ENCODE data around the gene P3H1.
"Not testable (repeated sequence)": the region's sequence is repeated elsewhere in the genome, so short reads cannot be mapped to it uniquely, and the experiment has no call there.

Gene P3H1

DNA sequence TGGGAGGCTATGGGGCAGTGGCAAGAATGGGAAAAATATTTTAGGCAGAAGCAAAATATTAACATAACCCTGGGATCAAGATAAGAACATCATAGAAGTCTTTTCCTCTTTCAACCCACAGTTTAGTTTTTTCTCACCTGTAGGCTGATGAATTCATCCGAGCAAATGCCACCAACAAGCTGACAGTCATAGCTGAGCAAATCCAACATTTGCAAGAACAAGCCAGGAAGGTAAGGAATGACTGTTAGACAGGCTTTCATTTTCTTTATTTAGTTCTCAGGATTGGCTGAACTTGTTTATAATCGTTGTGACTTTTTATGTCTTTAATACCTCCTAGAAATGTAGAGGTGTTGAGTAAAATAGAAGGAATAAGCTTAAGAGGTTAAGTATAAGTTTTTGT, 6.6 kb upstream of the P3H1 start:
- DNase-seq (ENCODE audit: low read depth) = no peak

- DNase-seq (ENCODE audit: low read depth) = no peak
These were observed 3.0 kb upstream of the P3H1 start for GRCh38 chr1:42769811-42770210.

GRCh38 chr1:42768172-42768571, 1.3 kb upstream of the P3H1 start:
- DNase-seq (ENCODE audit: low read depth) = no peak

DNA sequence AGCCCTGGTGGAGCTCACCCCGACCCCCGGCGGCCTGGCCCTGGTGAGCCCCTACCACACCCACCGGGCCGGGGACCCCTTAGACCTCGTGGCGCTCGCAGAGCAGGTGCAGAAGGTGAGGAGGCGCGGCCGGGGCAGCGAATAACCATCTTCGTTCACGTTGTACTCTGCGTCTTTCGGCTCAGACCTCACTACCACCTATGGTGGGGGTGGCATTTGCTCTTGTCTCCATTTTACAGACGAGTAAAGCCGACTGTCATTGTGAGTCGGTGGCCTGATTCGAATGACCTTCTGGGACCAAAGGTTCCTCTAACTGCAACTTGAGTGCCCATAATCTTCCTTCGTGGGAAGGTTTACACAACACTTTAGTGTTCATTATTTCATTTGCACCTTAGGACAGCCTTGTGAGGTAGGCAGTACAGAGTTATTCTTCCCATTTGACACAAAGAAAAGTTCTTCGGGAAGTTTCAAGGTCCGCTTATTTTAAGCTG, 727 bp upstream of the P3H1 start:
- DNase-seq (ENCODE audit: low read depth) = no peak

DNA sequence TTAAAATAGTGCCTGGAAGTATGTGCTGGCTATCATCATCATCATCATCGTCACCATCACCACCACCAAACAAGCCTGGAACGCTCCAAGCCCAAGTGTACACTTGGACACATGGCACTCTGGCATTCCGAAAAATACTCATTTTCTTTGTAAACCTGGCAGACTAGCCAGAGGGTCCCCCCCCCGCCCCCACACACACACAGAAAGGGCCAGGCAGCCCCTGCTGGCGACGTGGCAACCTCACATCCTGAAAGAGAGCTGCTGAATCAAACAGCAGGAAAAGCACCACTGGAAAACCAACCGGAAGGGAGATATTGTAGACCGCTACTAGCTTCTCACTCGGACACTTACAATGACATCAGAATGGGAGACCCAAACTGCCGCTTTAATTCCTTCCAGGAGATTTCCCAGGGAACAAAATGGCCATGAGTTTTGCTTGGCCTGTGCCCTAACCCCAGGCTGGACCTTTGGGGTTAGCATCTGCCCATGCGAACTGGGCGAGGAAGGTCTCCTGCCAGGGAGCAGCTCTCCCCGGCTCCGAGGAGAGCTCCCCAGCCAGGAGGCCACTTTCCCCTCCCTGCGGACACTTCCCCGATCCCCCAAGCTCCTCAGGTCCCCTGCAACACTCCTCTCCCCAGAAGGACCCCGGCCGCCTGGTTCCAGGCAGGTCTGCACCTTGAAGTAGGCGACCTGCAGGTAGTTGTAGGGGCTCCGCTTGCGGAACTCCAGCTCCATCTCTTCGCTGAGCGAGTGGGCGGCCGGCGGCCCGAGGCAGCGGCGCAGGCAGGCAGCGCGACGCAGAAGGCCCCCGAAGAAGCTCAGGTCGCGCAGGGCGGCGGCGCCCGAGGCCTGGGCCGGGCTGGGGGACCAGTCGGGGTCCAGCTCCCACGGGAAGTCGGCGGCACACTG, 742 bp downstream of the P3H1 start:
- DNase-seq (ENCODE audit: low read depth) = peak; percentile 64

GRCh38 chr1:42765269-42765668, 1.6 kb downstream of the P3H1 start:
- no peak for DNase-seq (ENCODE audit: low read depth)

- DNase-seq (ENCODE audit: low read depth) = no peak
These were observed 4.6 kb downstream of the P3H1 start for GRCh38 chr1:42762269-42762668.

DNA sequence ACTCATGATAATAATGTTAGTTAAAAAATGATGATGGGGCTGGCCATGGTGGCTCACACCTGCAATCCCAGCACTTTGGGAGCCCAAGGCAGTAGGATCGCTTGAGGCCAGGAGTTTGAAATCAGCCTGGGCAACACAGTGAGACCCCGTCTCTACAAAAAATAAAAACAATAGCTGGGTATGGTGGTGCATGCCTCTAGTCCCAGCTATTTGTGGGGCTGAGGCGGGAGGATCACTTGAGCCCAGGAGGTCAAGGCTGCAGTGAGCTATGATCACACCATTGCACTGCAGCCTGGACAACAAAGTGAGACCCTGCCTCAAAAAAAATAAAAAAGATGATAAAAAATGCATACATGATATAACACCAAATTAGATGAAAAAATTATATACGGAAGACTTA, 5.3 kb downstream of the P3H1 start:
- no peak for DNase-seq (ENCODE audit: low read depth)

GRCh38 chr1:42759114-42759513, 7.7 kb downstream of the P3H1 start:
- no peak for DNase-seq (ENCODE audit: low read depth)

- no peak for DNase-seq (ENCODE audit: low read depth)
These were observed 8.2 kb downstream of the P3H1 start for GRCh38 chr1:42758641-42759040.

DNA sequence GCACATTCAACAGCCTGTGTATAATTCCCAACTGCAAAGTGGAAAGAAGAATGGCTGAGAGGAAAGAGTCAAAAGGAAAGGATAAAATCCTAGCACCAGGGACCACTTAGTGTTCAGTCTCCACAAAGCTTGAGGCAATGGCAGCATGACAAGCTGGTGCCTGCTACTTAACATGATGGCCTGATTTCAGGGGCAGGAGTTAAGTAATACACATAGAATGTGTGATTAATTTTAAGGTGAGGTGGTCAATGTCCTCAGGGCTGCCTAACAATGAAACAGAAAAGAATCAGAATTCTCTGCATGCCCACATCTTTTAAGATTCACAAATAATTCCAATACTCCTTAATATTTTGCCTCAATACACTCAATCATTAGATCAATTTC, 8.9 kb downstream of the P3H1 start:
- DNase-seq (ENCODE audit: low read depth) = no peak

DNA sequence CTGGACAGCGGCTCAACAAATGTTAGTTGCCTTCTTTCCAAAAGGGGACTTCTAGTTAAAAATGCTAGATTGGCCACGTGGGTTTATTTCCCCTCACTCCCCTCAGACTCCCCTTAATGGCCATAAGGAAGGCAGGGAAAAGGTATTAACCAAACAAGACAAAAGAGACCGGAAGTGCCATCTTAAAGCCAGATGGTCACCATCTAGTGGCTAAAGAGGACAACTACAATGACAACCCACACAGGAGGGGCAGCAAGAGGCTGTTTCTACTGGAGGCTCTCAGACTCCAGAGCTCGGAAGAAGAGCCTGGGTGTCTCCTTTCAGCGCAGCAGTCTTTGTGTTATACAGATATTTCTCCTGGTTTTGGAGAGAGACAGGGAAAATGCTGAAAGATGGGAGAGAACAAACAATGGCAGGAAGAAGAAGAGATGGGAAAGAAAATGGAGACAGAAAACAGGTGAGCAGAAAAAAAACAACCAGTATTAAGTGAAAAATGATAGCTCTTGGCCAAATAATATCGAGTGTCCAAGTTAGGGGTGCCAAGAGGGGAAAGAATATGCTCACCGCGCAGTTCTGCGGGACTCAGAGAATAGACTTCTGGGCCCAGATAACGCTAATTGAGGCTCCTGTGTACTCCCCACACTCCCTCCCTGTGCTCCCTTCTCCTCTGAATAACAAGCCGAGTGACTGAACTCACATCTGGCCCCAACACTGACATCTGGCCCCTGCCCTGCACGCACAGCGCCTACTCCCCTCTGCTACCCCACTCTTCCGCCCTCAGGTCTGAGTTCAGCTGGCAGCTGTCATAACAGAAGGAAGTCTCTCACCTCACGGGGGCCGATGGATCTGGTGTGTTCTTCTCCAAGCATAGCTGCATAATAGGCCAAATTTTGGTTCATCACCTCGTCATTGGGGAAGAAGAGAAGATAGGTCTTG, 9.6 kb downstream of the P3H1 start:
- DNase-seq (ENCODE audit: low read depth) = no peak

DNA sequence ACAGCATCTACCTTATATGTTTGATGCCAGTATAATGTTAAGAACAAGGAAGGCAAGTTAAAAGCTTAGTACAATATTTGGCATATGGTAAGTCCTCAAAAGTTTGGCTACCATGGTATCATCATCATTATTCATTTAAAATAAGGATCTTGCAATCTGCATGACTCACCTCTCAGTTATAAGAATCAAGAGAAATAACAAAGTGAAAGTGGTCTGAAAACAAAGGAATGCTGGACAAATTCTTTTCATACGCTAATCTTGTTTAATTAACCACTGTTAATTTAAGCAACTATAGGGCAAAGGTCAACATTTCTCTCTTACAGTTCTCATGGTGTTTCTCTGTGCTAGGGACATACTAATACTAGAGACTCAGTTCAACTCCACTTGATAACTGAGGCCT, 13.8 kb downstream of the P3H1 start:
- peak; percentile 50 for DNase-seq (ENCODE audit: low read depth)

GRCh38 chr1:42752284-42752683, 14.5 kb downstream of the P3H1 start:
- no peak for DNase-seq (ENCODE audit: low read depth)

- not testable (repeated sequence) for DNase-seq (ENCODE audit: low read depth)
These were observed 15.2 kb downstream of the P3H1 start for GRCh38 chr1:42751511-42752070.

DNA sequence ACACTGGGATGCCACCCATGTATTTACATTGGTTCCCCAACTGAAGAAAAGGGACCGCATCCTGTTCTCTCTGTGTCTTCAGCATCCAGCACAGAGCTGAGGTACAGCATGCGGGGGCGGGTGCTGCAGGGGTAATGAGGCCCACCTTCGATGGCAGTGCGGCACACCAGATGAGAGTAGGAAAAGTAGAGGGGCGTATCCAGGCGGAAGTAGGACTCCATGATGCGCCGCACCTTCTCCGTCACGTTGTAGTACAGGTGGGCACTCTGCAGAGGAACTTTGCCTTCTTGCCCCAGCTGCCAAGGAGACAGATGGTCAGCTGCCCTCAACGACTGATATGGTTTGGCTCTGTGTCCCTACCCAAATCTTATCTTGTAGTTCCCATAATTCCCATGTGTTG, 16.8 kb downstream of the P3H1 start:
- DNase-seq (ENCODE audit: low read depth) = no peak

DNA sequence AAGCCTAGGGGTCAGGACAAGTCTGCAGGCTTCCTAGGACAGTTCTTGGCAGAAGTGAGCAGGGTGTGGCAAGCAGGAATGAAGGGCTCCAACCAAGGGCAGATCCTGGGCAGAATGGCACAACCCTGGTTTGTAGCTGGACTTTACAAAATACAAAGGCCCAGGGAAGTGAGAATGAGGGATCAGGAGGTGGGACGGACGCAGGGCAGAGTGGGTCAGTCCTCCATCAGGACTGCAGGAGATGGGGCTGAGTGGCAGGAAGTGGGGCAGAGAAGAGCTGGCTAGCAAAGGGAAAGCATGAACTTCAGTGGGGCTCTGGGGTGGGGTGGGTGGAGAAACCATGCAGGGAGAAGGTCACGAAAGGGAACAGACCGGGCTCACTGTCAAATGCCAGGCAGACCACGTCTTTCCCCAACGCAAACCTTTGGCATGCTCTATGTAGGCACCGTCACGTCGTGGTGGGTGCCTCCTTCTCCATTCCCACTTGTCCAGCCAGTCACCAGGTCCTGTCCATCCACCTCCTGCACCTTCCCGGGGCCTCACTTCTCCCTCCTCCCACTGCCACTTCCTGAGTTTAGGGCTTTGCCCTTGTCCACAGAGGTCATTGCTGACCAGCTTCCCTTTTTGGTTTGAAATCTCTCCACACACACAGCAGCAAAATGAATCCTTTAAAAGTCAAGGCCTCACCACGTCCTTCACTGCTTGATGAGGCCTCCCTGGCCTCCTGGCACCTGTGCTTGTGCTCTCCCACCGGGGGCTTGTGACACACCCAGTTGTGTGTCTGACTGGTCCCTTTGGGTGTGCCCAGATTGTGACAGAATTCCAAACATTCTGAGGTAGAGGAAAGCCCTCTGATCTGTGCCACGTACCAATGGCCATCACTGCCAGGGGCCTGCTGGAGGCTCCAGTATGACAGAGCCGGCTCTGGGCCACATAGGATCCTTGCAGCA, 18.1 kb downstream of the P3H1 start:
- no peak for DNase-seq (ENCODE audit: low read depth)

- DNase-seq (ENCODE audit: low read depth) = no peak
These were observed 18.8 kb downstream of the P3H1 start for GRCh38 chr1:42748021-42748420.

DNA sequence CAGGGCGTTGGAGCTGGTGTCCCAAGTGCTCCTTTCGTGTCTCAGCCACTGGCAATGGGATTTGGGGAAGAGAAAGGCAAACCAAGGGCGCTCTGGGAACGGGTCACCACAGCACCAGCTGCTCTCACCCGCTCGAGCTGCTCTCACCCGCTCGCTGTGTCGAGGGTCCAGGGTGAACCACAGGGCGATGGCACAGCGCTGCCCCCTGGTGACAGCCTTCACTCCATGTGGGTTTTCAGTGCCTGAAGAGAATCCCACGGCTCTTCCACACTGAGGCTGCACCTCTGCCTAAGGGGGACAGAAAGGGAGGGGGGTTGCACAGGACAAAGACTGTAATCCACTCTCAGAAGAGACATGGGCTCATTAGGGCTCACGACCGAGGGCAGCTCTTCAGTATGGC, 19.7 kb downstream of the P3H1 start:
- DNase-seq (ENCODE audit: low read depth) = no peak

GRCh38 chr1:42746436-42747105, 20.3 kb downstream of the P3H1 start:
- no peak for DNase-seq (ENCODE audit: low read depth)

DNA sequence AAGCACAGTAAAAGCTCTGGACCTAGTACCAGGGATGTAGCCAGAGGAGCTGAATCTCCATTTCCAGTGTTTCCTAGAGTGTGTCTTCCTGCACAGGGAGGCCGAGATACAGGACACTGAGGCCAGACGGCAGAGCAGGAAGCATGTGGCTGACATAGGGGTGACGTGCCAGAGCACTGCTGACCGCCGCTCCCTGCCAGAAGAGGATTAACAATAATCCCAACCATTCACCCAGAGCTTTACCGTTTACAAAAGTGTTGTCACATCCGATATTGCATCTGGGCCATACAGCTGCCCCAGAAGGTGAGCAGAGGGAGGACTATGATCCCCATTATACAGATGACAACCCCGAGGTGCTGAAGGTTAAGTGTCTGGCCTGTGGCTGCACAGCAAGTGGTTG, 21.0 kb downstream of the P3H1 start:
- no peak for DNase-seq (ENCODE audit: low read depth)
